NCI-H2171 treated with DMSO at 0.1 percent for 48 hours (cell line): ENCODE measurements around the gene NR1H2.

Experiments used
- DNase-seq: peaks from one replicate; lab custom pipeline; 2025; lab: John Stamatoyannopoulos, UW

The NR1H2 gene

GRCh38 chr19:50402544-50403301 is 26.5 kb downstream of the NR1H2 start:
- DNase-seq = no peak

- no peak for DNase-seq
Observed at GRCh38 chr19:50406156-50406820, 30.0 kb downstream of the NR1H2 start.

GRCh38 chr19:50406829-50407228 is 30.6 kb downstream of the NR1H2 start:
- no peak for DNase-seq

GRCh38 chr19:50409347-50409746 is 33.1 kb downstream of the NR1H2 start:
- no peak for DNase-seq

- DNase-seq = no peak
Observed at GRCh38 chr19:50410109-50410508, 33.9 kb downstream of the NR1H2 start.

- no peak for DNase-seq
Observed at GRCh38 chr19:50412419-50412818, 36.2 kb downstream of the NR1H2 start.

- no peak for DNase-seq
Observed at GRCh38 chr19:50413096-50413495, 36.8 kb downstream of the NR1H2 start.

GRCh38 chr19:50413531-50413930 is 37.3 kb downstream of the NR1H2 start:
- DNase-seq = no peak

- no peak for DNase-seq
Observed at GRCh38 chr19:50414864-50415660, 38.8 kb downstream of the NR1H2 start.

- no peak for DNase-seq
Observed at GRCh38 chr19:50415661-50416033, 39.4 kb downstream of the NR1H2 start.

- DNase-seq = no peak
Observed at GRCh38 chr19:50416034-50416977, 40.0 kb downstream of the NR1H2 start.

GRCh38 chr19:50417111-50418081 is 41.1 kb downstream of the NR1H2 start:
- DNase-seq = no peak

GRCh38 chr19:50418176-50419021 is 42.1 kb downstream of the NR1H2 start, which contains the start of gene SPIB:
SPIB (plus strand) TSS chr19:50418938; CDS start chr19:50418963, 25 bp downstream.
- DNase-seq = no peak

GRCh38 chr19:50419022-50419579 is 42.8 kb downstream of the NR1H2 start:
- DNase-seq = no peak

- no peak for DNase-seq
Observed at GRCh38 chr19:50419580-50420035, 43.4 kb downstream of the NR1H2 start.

GRCh38 chr19:50420127-50420526 is 43.9 kb downstream of the NR1H2 start:
- DNase-seq = no peak

GRCh38 chr19:50420808-50421207 is 44.6 kb downstream of the NR1H2 start:
- no peak for DNase-seq

- no peak for DNase-seq
Observed at GRCh38 chr19:50422397-50423278, 46.4 kb downstream of the NR1H2 start.
